GM19328 (cell line): ENCODE data around the gene PSMB7.

Experiments
- ATAC-seq: cut with Tn5 transposase; IDR thresholded peaks from one replicate; pipeline ENCODE4 v1.9.1; 2021; ENCODE audit warnings: mild to moderate bottlenecking, moderate library complexity; ENCODE audit not compliant: unreplicated experiment

Gene PSMB7

DNA sequence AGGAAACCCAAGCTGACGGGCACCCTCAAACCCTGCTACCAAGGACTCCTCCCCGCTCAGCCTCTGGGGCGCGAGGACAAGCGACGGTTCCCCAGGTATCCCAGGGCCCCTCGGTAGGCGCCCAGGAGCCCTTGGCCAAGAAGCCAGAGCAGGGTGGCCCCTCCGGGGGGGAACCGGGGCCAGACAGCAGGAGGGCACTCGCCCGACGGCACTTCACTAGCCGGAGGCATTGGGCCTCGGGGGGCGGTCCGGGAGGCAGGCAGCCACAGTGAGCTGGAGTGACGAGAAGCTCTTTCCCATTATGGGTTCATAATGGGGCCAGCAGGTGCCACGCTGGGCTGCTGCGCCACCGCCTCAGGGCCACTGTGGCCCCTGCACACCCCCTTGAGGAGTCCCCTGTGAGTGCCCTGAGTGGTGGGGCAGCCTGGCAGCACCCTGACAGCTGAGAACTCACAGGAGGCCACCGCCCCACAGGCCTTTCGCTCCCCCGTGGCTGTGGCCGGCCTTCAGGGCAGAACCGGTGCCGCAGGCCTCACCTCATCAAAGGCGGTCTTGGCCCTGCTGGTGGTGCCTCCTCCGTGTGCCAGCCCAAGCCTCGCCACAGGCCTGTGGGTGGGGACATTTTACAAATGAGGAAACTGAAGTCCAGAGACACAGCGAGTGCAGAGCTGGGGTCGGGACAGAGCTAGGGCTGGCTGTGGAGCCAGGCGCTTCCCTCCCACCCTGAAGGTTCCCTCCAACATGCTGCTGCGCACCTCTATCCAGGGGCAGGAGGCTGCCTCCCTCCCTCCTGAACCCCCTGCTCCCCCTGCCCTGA lies 68.7 kb downstream of the PSMB7 start:
- no peak for ATAC-seq

DNA sequence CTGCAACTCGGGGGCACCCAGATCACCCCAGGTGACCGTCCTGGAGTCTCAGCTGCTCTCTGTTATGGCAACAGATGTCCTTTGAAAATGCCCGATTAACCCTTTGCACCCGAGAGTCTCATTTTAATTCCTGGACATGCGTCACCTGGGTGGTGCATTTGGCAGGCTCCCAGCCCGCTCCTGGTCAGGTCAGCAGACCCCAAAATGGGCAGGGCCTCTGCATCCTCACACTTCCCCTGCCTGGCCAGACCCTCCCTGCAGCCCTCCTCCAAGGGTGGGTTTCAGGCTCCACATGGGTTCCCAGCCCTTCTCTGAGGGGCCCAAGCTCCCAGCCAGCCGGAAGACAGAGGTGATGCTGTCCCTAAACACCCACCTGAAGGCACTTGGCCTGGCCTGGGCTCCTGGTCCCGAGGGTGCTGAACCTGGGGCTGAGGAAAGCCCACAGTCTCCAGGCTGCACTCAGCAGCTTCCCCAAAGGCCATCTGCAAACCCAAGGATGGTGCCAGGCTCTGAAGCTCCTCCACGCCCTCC lies 69.4 kb downstream of the PSMB7 start:
- ATAC-seq, result no peak

DNA sequence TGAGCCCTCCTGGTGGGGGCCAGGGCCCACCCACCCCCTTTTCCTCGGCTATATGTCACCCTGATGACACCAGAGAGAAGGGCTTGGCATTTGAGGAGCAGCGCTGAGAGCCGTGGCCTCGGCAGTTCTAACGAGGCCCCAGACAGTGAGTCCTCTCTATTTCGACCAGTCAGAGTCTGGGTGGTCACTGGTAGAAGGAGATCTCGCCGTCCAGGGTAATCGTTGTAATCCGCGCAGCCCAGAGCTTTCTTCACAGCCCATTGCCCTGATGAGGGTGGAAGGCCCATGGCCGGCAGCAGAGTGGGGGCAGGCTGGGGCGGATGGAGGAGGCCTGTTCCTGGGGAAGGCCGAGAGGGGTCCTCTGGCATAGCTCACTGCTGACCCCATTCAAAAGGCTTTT lies 70.2 kb downstream of the PSMB7 start:
- ATAC-seq, result no peak

DNA sequence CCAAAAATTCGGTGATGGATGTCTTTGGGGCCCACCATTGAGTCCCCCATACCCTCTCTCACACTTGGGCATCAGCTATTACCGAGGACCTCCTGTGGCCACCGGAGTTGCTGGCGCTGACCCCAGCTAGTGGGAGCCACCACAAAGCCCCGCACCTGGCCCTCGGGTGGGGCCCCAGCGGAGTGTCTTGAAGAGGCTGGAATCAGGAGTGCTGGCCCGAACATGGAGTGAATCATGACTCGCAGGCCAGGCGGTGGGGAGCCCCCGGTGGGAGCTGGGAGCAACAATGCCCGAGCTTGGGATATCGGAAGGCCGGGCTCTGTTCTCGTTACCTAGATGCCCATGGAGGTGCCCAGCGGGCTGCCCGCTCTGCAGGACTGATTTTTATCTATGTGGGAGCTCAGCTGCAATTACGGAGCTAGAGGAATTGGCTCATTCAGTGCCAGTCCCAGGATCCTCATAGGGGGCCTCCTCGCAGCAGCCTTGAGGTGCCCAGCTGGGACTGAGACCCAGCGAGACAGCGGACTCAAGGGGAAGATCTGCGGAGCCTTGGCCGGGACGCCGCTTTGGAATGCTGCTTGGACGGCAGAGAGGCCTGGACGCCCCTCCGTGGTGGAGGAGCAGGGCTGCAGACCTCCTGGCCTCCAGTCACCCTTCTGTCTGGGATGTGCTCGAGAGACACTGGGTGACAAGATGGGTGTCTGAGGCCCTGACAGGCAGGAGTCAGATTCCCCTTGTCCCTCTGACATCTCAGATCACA lies 70.8 kb downstream of the PSMB7 start:
- ATAC-seq, result no peak

DNA sequence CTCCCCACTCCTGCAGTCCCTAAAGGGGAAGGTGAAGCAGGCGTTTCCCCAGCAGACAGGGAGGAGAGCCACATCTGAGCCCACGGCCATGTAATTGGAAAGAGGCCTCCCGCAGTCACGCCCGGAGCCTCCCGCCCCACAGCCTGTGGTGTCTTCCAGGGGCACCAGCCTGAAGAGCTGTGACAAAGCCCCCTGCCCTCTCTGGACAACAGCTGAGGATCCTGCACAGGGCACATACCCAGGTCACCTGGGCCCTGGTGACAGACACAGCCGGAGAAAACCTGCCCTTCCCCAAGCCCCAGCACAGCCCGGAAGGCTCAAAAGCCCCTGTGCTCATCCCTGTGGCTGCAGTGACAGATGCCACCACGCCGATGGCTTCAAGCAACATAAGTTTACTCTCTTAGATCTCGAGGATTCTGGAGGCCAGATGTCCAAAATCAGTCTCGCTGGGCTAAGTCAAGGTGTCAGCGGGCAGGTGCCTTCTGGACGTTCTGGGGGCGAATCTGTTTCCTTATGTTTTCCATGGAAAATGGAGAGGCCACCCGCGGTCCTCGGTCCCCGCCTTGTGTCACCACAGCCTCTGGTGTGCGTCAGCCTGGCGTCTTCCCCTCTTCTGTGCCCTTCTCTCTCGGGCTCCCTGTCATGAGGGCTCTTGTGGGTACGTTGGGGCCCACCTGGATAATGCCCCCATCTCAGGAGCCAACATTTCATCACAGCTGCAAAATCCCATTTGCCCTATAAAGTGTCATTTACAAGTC lies 71.5 kb downstream of the PSMB7 start:
- ATAC-seq, result no peak

DNA sequence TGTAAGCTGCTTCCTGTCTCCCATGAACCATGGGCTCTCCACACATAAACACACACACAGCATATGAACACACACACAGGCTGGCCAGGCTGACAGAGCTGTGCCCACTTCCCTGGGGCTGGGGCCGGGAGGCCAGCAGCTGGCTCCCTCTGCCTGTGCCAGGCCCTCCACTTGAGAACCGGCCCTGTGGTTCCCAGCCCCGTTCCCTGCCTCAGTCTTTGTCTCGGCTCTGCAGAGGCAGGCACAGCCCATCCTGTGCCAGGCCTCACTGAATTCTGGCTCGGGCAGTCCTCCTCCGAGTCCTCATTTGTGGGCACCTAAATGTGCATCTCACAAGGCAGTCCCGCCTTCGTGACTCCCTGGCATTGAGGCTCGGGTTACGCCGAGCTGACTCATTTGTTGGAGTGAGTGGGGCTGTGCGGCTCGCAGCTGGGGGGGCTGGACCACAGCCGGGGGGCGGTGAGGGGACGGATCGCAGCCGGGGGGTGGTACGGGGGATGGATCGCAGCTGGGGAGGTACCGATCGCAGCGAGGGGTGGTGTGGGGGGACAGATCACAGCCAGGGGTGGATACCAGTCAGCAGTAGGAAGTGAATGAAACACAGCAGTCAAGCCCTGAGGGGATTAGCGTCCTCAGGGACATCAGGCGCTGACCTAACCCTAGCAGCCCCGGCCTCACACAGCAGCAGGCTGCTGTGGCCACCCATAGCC lies 72.3 kb downstream of the PSMB7 start:
- ATAC-seq, result no peak

DNA sequence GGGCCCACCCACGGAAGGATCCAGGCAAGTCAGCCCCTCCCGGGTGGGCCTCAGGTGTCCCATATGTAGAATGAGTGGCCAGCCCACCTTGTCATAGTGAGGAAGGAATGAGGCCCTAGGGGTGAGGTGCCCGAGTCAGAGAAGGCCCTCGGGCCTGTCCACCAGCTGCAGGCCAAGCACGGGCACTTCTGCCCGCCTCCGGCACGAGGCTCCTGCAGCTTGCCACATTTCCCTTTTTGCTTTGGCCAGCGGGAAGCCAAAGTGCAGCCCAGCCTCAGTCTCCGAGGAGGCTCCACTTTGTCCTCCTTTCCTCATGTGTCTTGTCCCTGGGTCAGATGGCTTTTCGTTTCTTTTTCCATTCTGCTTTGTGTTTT lies 72.9 kb downstream of the PSMB7 start:
- ATAC-seq, result no peak

DNA sequence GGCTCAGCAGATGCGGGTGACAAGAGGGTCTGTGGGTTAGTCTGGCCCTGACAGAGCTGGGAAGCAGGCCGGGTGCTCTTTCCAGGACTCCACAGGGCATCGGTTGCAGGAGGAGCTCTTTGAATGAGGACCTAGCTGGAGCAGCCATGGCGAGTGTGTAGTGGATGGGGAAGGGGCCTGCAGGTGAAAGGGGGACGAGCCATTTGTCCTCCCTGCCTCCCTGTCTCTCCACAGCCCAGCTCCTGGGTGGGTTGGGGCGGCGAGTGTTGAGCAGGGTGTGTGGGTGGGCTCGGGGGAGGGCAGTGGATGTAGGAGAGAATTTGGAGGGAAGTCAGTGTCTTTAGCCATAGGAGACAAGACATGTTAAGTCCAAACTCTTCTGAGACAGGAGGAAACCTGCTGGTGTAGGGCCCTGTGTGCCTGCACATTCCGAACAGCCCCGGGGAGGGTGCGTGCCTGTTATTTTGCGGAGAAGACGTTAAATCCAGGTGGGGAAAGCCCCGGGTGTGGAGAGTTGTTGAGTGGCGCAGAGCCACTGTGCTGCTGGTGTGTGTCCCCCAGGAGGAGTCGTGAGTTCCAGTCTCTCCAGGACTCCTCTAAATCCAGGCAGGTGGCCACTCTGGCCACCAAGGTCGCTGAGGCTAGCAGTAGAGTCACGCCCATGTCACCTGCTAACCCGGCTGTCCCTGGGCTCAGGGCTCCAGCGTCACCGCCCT lies 73.6 kb downstream of the PSMB7 start:
- ATAC-seq, result no peak

DNA sequence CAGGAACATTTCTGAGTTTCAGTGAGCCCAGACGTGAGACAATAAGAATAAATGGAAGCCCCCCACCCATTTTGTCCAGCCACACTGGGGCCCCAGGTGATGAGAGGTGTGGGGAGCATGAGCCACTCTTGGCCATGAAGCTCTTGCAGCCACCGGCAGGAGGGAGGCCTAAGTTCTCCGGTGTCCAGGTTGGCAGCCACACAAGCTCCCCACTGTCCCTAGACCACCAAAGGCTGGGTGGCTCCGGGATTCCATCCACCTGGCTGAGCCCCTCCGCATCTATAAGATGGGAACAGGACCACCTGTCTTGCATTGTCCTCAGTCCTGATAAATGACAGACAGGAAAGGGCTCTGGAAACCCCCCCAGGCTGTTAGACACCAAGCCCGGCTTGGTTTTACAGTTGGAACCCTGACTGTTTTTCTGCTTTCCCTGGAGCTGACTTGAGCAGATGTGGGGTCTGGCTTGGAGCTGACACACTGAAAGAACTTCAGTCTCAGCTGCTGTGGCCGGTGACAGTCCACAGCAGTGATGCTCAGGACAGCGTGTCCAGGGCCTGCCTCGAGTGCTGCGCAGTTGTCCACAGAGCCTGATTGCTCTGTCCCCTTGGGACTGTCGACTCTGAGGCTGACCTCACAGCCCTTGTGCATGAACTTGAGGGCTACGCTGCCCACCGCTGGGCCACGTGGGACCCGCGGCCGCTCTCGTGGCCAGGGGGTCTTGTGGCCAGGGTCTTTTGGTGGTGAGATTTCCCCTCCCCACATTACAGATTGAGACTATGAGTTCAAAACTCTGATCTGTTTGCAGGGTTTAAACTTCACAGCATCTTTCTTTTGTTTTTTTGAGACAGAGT lies 74.8 kb downstream of the PSMB7 start:
- no peak for ATAC-seq

DNA sequence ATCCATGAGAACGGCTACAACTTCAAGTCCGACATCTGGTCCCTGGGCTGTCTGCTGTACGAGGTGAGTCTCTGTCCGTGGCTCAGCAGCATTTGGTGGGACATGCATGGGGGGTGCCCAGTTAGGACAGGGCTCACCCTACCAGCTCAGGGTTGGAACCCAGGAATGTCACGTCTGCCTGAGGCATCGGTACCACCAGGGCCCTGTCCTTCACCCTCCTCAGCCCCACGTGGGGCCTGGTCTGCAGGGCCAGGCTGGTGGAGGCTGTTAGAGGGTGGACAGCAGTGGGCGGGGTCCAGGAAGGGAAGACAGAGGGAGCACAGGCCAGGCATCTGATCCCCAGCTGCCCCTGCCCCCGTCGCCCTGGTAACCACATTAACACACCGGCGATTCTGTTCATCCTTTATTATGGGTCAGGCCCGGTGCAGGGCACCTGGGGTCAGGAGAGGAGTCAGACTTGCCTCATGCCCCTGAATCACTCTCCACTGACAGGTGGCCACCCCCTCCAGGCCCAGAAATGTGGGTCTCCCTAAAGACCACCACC lies 75.6 kb downstream of the PSMB7 start:
- no peak for ATAC-seq

DNA sequence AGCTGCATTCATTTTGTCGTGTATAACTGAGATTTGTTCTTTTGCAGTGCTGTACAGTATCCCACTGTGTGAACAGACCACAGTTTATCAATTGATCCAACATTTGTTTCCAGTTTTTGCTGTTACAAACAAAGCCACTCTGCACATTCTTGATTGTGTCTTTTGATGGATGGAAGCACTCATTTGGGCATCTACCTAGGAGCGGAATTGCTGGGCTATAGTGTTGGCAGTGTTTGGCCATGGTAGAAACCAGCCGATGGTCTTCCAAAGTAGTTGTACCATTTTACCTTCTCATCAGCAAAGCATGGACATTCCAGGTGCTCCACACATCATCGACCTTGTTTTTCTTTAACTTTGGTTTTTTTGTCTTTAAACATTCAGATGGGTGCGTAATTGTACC lies 77.7 kb downstream of the PSMB7 start:
- ATAC-seq, result no peak

DNA sequence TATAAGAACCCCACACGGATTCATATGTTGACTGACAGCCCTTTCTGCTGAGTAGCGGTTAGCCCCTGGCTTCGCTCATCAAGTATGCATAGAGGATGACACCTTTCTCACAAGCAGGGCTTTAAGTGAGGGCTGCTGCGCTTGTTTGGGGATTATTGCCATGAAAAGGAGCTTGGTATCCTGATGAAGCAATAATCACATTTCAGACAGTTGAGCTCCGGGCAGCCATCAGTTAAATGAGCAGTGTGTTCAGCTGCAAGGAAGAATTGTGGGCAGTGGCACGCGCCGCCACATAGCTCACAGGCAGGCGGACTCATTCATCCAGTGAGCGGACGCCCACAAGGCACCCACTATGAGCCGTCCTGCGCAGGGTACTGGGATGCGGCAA lies 79.9 kb downstream of the PSMB7 start:
- ATAC-seq, result no peak

DNA sequence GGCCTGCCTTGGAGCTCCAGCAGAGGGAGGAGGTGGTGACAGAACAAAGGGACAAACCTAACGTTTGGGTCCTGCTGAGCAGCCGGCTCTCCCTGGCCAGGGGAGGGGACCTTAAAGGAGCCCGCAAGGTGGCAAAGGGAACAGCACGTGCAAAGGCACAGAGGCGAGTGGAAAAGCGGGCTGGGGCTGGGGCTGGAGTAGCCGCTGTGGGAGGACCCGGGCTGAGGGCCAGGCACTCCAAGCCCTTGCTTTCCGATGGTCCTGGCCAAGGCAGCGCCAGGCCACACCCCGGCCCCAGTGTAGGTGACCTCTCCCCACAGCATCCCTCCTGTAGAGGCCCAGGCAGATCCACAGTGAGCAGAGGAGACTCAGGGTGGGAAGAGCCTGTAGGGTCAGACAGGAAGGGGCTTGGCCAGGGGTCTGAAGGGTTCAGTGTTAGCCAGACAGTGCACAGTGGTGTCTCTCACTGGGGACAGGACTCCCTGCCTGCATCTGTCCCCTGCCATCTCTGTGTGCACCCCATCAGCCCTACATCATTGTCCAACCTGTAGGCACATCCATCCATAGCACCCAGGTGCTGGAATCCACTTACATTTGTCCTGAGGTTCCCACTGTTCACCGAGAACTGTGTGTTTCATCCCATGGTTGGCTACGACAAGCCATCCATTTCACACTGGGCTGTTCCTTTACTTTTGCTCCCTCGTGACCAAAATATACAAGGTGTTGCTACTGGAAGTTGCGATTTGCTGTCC lies 80.5 kb downstream of the PSMB7 start:
- ATAC-seq, result no peak

DNA sequence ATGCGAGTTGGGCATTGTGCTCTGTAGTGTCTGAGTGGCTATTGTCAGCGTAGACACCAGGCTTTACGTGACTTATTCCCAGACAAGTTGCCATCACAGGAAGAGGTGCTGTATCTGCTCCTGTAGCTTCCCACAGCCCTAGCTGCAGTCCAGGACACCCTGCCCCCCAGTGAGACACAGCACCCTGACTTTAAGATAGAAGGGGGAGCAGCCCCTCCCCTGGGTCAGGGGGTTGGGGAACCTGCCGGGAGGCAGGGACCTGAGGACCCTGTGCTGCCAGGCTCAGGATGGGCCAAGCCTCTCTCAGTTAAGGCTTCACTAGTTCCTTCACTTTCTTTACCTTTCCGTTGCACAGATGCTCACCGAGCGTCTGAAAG lies 82.1 kb downstream of the PSMB7 start:
- no peak for ATAC-seq

DNA sequence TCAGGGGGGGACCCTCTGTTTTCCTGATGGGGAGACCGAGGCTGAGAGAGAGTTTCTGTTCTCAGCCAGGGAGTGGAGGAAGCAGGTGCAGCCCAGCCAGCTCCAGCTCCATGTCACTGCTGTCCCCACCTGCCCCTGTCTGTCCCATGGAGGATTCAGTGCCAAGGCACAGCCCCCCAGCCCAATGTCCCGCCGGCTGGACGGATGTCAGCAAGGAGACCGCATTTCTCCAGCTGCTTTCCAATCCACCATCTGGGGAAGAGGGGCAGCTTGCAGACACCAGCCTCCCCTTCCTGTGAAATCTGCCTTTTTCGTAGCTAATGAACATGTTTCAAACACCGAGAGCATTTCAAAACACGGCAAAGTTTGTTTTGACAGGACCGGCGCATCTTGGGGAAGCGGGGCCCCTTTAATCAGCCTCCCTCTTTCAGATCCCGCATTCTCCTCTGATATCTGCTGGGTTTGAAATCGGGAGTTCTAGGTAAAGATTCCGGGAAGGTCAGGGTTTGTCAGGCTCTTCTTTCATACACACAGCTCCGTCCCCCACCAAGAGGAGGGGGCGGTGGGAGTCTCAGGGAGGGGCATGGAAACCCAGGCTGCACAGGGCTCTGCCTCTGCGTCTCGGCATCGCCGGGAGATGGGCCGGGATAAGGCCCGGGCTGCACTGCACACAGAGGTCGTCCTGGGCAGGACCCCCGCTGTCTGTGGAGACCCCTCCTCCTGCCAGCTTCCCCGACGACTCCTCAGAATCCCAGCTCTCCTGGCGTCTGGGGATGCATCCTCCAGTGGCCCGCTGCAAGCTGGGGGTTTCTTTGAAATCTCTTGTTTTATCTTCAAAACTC lies 82.7 kb downstream of the PSMB7 start:
- no peak for ATAC-seq

DNA sequence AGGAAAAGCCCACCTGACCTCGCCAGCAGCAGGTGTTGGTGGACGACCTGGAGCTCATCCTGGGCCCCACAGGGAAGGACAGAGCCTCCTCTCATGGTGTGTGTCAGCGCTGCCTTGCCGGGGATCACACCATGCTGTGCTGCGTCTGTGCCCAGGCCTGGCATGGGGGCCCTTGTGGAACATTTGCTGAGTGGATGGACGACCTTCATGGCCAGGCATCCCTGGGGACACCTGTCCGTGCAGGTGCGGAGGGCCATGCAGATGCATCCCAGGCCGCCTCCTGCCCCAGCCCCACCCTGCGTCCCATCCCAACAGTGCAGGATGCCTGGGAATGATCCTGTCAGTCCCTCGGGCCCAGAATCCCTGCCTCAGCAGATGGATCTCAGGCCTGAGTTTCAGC lies 83.7 kb downstream of the PSMB7 start:
- ATAC-seq, result no peak

DNA sequence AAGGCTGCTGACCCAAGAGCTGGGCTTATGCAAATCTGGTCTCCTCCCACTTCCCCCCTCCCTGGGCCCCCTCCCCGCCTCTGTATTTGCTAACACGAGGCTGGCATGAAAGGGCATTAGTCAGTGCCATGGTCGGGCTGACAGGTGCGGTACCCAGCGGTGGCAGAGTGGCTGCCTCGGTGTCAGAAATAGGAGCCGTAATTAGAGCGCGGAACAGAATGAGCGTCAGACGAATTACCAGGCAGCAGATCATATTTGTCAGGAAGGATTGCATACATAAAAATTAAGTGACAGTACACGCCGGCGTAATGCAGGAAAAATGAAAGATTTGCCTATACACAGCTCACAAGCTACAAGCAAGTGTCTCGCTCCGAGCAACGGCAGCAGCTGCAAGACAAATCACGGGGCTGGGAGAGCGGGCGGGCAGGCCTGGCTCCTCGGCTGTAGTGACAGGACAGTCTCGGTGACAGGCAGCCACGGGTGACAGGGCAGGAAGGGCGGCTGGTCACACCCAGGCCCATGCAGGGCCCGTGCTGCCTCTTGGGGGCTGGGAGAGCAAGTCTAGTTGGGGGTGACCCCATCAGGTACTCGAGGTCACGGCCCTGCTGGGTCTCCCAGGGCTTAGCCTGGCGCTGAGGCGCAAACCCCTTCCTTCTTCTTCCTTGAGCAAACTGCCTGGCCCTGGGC lies 85.1 kb downstream of the PSMB7 start:
- no peak for ATAC-seq
